ENCODE measurements around the gene SMCO1. TPM values are rescaled to one million over a fixed set of nuclear protein-coding genes. Genes with fewer than 3 reads are reported as not detected.

SMCO1 gene
- total and polyA plus RNA-seq, 2 donors (not counting 3 experiments of a cell fraction or from before 2014, with no cell fraction given) = not detected

DNA sequence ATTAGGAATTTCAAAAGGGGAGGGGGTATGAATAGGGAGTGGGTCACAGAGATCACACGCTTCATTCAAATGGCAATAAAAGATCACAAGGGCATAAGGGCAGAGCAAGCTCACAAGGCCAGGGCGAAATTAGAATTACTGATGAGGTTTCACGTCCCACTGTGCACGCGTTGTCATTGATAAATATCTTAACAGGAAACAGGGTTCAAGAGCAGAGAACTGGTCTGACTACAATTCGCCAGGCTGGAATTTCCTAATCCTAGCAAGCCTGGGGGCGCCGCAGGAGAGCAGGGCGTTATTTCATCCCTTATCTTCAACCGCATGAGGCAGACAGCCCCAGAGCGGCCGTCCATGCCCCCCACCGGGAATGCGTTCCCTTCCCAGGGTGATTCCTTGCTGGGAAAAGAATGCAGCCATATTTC lies 18.1 kb upstream of the SMCO1 start:
- DNase-seq (ENCODE audit: low read depth, low spot score) (no peak), FAIRE-seq (peak; percentile 37)
- intact Hi-C loops (cut with micrococcal nuclease) (no loop called here), dilution Hi-C loops (cut with MboI; ENCODE audit: extremely low pct_ligation_motif_present, low sequenced_read_pairs) (no loop called here)
- TF ChIP-seq GATA2 (IDR thresholded peaks at IDR 0.05; ENCODE audit: insufficient read depth, insufficient read length, low read depth, low read length) = peak; percentile 31
- TF ChIP-seq EZH2 (IDR thresholded peaks at IDR 0.05; ENCODE audit: borderline replicate concordance, low read depth, low read length, severe bottlenecking) = no peak
- Histone ChIP-seq H3K4me1 (ENCODE audit: control insufficient read depth, extremely low read depth, insufficient read depth, low read length) (peaks cover 8% of the 10 kb centered on the region), H4K20me1 (replicated peaks; ENCODE audit: control insufficient read depth, extremely low read depth, insufficient read depth, low read length) (no peaks in the 10 kb centered on the region), H3K27ac (ENCODE audit: insufficient read depth, low read depth, low read length) (peak overlapping the region; percentile 22), H2AFZ (ENCODE audit: low read depth, low read length) (peak overlapping the region; percentile 44), H3K27me3 (ENCODE audit: control insufficient read depth in 2 of 2, insufficient read depth in 2 of 2, low read length in 2 of 2) (no peaks in the 10 kb centered on the region), H3K4me2 (ENCODE audit: insufficient read depth, low read length) (no peak overlapping the region), H3K4me3 (replicated peaks in 1 of 3; ENCODE audit: insufficient read depth in 1 of 3, low read depth in 1 of 3, low read length in 3 of 3) (no peak overlapping the region), H3K9me3 (replicated peaks; ENCODE audit: control insufficient read depth, insufficient read depth, low read length) (no peaks in the 10 kb centered on the region), H3K79me2 (ENCODE audit: control insufficient read depth, insufficient read depth, low read length) (no peaks in the 10 kb centered on the region), H3K36me3 (ENCODE audit: control insufficient read depth in 2 of 2, extremely low read depth in 1 of 2, insufficient read depth in 2 of 2, low read length in 2 of 2) (no peaks in the 10 kb centered on the region), H3K9ac (replicated peaks; ENCODE audit: extremely low read depth, insufficient read depth, low read length) (no peak overlapping the region), H3K9me1 (replicated peaks; ENCODE audit: control insufficient read depth, extremely low read depth, insufficient read depth, low read length) (no peaks in the 10 kb centered on the region)
- ChIA-PET CTCF (no interaction called here), POLR2A (no interaction called here)
- BruUV-seq (replicated peaks) = no TSS peak

- BruUV-seq (replicated peaks) = no TSS peak
- no peaks in the 10 kb centered on the region for H3K79me2 ChIP-seq (ENCODE audit: control insufficient read depth, insufficient read depth, low read length)
- no peak for TF ChIP-seq POLR2AphosphoS5 (IDR thresholded peaks at IDR 0.05; ENCODE audit: insufficient read depth, low read depth, low read length)
- no peak for TF ChIP-seq JUN (IDR thresholded peaks at IDR 0.05; ENCODE audit: borderline replicate concordance, insufficient read depth, insufficient read length, low read depth)
- no peak for TF ChIP-seq CTCF (IDR thresholded peaks at IDR 0.05; ENCODE audit: extremely low read depth in 1 of 2, insufficient read depth in 1 of 2, low read depth in 1 of 2, low read length in 2 of 2)
- no peak for TF ChIP-seq FOS (IDR thresholded peaks at IDR 0.05; ENCODE audit: borderline replicate concordance, insufficient read depth, low read length)
- no peak for TF ChIP-seq POLR2A (IDR thresholded peaks at IDR 0.05; ENCODE audit: low read depth, low read length)
- no peak for TF ChIP-seq MYC (IDR thresholded peaks at IDR 0.05; ENCODE audit: low read depth, low read length)
- TF ChIP-seq EZH2 (IDR thresholded peaks at IDR 0.05; ENCODE audit: borderline replicate concordance, low read depth, low read length, severe bottlenecking) = no peak
- no peak overlapping the region for H3K4me2 ChIP-seq (ENCODE audit: insufficient read depth, low read length)
- H2AFZ ChIP-seq (ENCODE audit: low read depth, low read length) = no peak overlapping the region
- no peaks in the 10 kb centered on the region for H4K20me1 ChIP-seq (replicated peaks; ENCODE audit: control insufficient read depth, extremely low read depth, insufficient read depth, low read length)
- DNase-seq (ENCODE audit: low read depth, low spot score) (no peak), FAIRE-seq (no peak)
- H3K36me3 ChIP-seq (ENCODE audit: control insufficient read depth in 2 of 2, extremely low read depth in 1 of 2, insufficient read depth in 2 of 2, low read length in 2 of 2) = no peaks in the 10 kb centered on the region
- peaks cover 8% of the 10 kb centered on the region for H3K4me1 ChIP-seq (ENCODE audit: control insufficient read depth, extremely low read depth, insufficient read depth, low read length)
- no peak overlapping the region for H3K4me3 ChIP-seq (replicated peaks in 1 of 3; ENCODE audit: insufficient read depth in 1 of 3, low read depth in 1 of 3, low read length in 3 of 3)
- no peaks in the 10 kb centered on the region for H3K9me3 ChIP-seq (replicated peaks; ENCODE audit: control insufficient read depth, insufficient read depth, low read length)
- intact Hi-C loops (cut with micrococcal nuclease) (no loop called here), dilution Hi-C loops (cut with MboI; ENCODE audit: extremely low pct_ligation_motif_present, low sequenced_read_pairs) (no loop called here)
- no peaks in the 10 kb centered on the region for H3K9me1 ChIP-seq (replicated peaks; ENCODE audit: control insufficient read depth, extremely low read depth, insufficient read depth, low read length)
- CTCF ChIA-PET = no interaction called here
- H3K9ac ChIP-seq (replicated peaks; ENCODE audit: extremely low read depth, insufficient read depth, low read length) = no peak overlapping the region
- H3K27me3 ChIP-seq (ENCODE audit: control insufficient read depth in 2 of 2, insufficient read depth in 2 of 2, low read length in 2 of 2) = no peaks in the 10 kb centered on the region
- POLR2A ChIA-PET = no interaction called here
- H3K27ac ChIP-seq (ENCODE audit: insufficient read depth, low read depth, low read length) = no peak overlapping the region
These were observed 16.3 kb upstream of the SMCO1 start for GRCh38 chr3:196531418-196531817.

Data from endothelial cell of umbilical vein (primary cell).